ENCODE results near the gene SPG7.

GRCh38 chr16:89523680-89524344 is 15.6 kb downstream of the SPG7 start:
- no peak for TF ChIP-seq BHLHE40 (IDR thresholded peaks at IDR 0.05; ENCODE audit: low read length)
- no peak for TF ChIP-seq MAX (CRISPR knock-in tag; IDR thresholded peaks at IDR 0.05)
- no peak for TF ChIP-seq TOE1 (IDR thresholded peaks at IDR 0.05; ENCODE audit: borderline replicate concordance)
- no peak for TF ChIP-seq TOE1 (CRISPR knock-in tag; IDR thresholded peaks at IDR 0.05; ENCODE audit: borderline replicate concordance, low read depth)
- TF ChIP-seq STAT5B (CRISPR knock-in tag; IDR thresholded peaks at IDR 0.05): no peak
